SK-N-SH (cell line): ENCODE measurements around the gene HAGH. TPM values are rescaled to one million over a fixed set of nuclear protein-coding genes. Genes with fewer than 3 reads are reported as not detected.

Experiments used
- CTCF ChIA-PET: fragments of 300-600, 350-600 bp; formaldehyde crosslinking; extraction: SDS; loops from one replicate; lab custom pipeline; 2021; lab: Yijun Ruan, JAX
- POLR2A ChIA-PET: fragments of 350-600 bp; sonication (Branson Sonifier 250); formaldehyde crosslinking; extraction: SDS; loops from one replicate; lab custom pipeline; 2020; ENCODE audit warnings: antibody characterized with exemption, inconsistent platforms; lab: Yijun Ruan, JAX
- DNase-seq: peaks from one replicate; pipeline ENCODE4 v3.0.0; 2012
- H2AFZ ChIP-seq: fragments of 200-600 bp; sonication (generic); 2 replicates; pipeline ENCODE4 v1.8.1; 2016; ENCODE audit warnings: antibody characterized with exemption, mild to moderate bottlenecking, low read depth
- H3F3A ChIP-seq: fragments of 200-600 bp; sonication (generic); replicated peaks from 2 replicates; pipeline ENCODE3; 2016; ENCODE audit warnings: antibody characterized with exemption, mild to moderate bottlenecking; ENCODE audit not compliant: insufficient read depth
- H3K27ac ChIP-seq, 2 experiments: fragments of 200-500 bp in 1 of 2; fragments of 200-600 bp in 1 of 2; sonication (Bioruptor generic) in 1 of 2; sonication (generic), shearing (Covaris generic) in 1 of 2; 2 replicates each; pipeline versions ENCODE4 v1.5.1 to v1.6.1; 2014 to 2016; ENCODE audit warnings: low read depth in 2 of 2, inconsistent platforms in 1 of 2, low read length in 1 of 2, mild to moderate bottlenecking in 1 of 2, mixed read lengths in 1 of 2
- H3K27me3 ChIP-seq: fragments of 200-600 bp; sonication (generic), shearing (Covaris generic); 2 replicates; pipeline ENCODE4 v1.6.1; 2016; ENCODE audit warnings: mixed run types; ENCODE audit not compliant: insufficient read depth
- H3K36me3 ChIP-seq, 2 experiments: fragments of 200-500 bp in 1 of 2; fragments of 200-600 bp in 1 of 2; sonication (Bioruptor generic) in 1 of 2; sonication (generic) in 1 of 2; replicated peaks in 1 of 2; 2 replicates each; pipeline versions ENCODE3 to v1.5.1; 2014 to 2016; ENCODE audit warnings: low read length in 1 of 2, mild to moderate bottlenecking in 1 of 2; ENCODE audit not compliant: insufficient read depth in 2 of 2, control insufficient read depth in 1 of 2
- H3K4me1 ChIP-seq, 2 experiments: fragments of 200-500 bp in 1 of 2; fragments of 200-600 bp in 1 of 2; sonication (Bioruptor generic) in 1 of 2; sonication (generic), shearing (Covaris generic) in 1 of 2; 2 replicates each; pipeline versions ENCODE4 v1.5.1 to v1.6.1; 2014 to 2016; ENCODE audit warnings: low read depth in 1 of 2, low read length in 1 of 2, mixed run types in 1 of 2; ENCODE audit not compliant: insufficient read depth in 2 of 2, control insufficient read depth in 1 of 2
- H3K4me2 ChIP-seq: fragments of 200-600 bp; sonication (generic), shearing (Covaris generic); 2 replicates; pipeline ENCODE4 v1.6.1; 2017; ENCODE audit warnings: mixed run types
- H3K4me3 ChIP-seq, 2 experiments: fragments of 200-500 bp in 1 of 2; fragments of 200-600 bp in 1 of 2; sonication (Bioruptor generic) in 1 of 2; sonication (generic), shearing (Covaris generic) in 1 of 2; 2 replicates each; pipeline versions ENCODE4 v1.5.1 to v1.8.1; 2014 to 2016; ENCODE audit warnings: low read depth in 2 of 2, inconsistent platforms in 1 of 2, low read length in 1 of 2, mild to moderate bottlenecking in 1 of 2, mixed read lengths in 1 of 2, moderate library complexity in 1 of 2
- H3K79me2 ChIP-seq: fragments of 200-600 bp; sonication (generic); 2 replicates; pipeline ENCODE4 v1.8.1; 2017; ENCODE audit warnings: mild to moderate bottlenecking; ENCODE audit not compliant: insufficient read depth
- H3K9ac ChIP-seq: fragments of 200-600 bp; sonication (generic); 2 replicates; pipeline ENCODE4 v1.6.1; 2017; ENCODE audit warnings: mixed run types
- H3K9me2 ChIP-seq: fragments of 200-600 bp; sonication (generic); 2 replicates; pipeline ENCODE4 v1.6.1; 2017; ENCODE audit warnings: mixed run types
- H3K9me3 ChIP-seq: fragments of 200-600 bp; sonication (generic); 2 replicates; pipeline ENCODE4 v1.6.1; 2017; ENCODE audit warnings: mixed run types, mild to moderate bottlenecking, moderate library complexity
- H4K20me1 ChIP-seq: fragments of 200-600 bp; sonication (generic); 2 replicates; pipeline ENCODE4 v1.6.1; 2017; ENCODE audit warnings: mild to moderate bottlenecking, mixed run types; ENCODE audit not compliant: insufficient read depth
- CHD2 ChIP-seq: fragments of 150-350 bp; IDR thresholded peaks from 2 replicates; pipeline ENCODE4 v1.6.1; 2018; ENCODE audit warnings: low read length; ENCODE audit not compliant: partially characterized antibody
- EZH2phosphoT487 ChIP-seq: fragments of 200-600 bp; sonication (generic); IDR thresholded peaks from 2 replicates; pipeline ENCODE4 v1.6.1; 2017; ENCODE audit warnings: low read depth, mixed run types, mild to moderate bottlenecking, antibody characterized with exemption, moderate library complexity, borderline replicate concordance
- FOXJ3 ChIP-seq: sonication (generic); formaldehyde crosslinking; IDR thresholded peaks from 2 replicates; pipeline ENCODE4 v1.5.1; 2020; ENCODE audit warnings: mild to moderate bottlenecking, missing genetic modification reagents
- GATA2 ChIP-seq: sonication (generic); formaldehyde crosslinking; IDR thresholded peaks from 2 replicates; pipeline ENCODE4 v1.5.0; 2020; ENCODE audit warnings: mild to moderate bottlenecking, missing genetic modification reagents
- JUND ChIP-seq: IDR thresholded peaks from 2 replicates; pipeline ENCODE4 v1.4.0; 2012
- MAX ChIP-seq: IDR thresholded peaks from 2 replicates; pipeline ENCODE4 v1.4.0; 2012; ENCODE audit warnings: low read depth
- NRF1 ChIP-seq: IDR thresholded peaks from 2 replicates; pipeline ENCODE4 v1.6.1; 2012; ENCODE audit warnings: low read depth, mild to moderate bottlenecking, low read length
- RAD21 ChIP-seq: IDR thresholded peaks from 2 replicates; pipeline ENCODE4 v1.6.1; 2012; ENCODE audit warnings: mild to moderate bottlenecking, low read length
- RXRA ChIP-seq: IDR thresholded peaks from 2 replicates; pipeline ENCODE4 v1.4.0; 2012; ENCODE audit warnings: low read depth, mild to moderate bottlenecking, borderline replicate concordance
- SIN3A ChIP-seq: IDR thresholded peaks from 2 replicates; pipeline ENCODE4 v1.6.1; 2012; ENCODE audit warnings: low read depth, mild to moderate bottlenecking, low read length, moderate library complexity, borderline replicate concordance
- USF1 ChIP-seq: IDR thresholded peaks from 2 replicates; pipeline ENCODE4 v1.4.0; 2012; ENCODE audit warnings: low read depth, borderline replicate concordance
- YY1 ChIP-seq: IDR thresholded peaks from 2 replicates; pipeline ENCODE4 v1.4.0; 2012; ENCODE audit warnings: low read depth, mild to moderate bottlenecking
- WGBS: methylation state at CpG from one replicate; pipeline ENCODE4 v1.1.6; 2017; ENCODE audit warnings: low lambda C conversion rate; 5-methylcytosine and 5-hydroxymethylcytosine counted together
- polyA plus RNA-seq, 3 experiments: library from polyadenylated mRNA; depleted of rRNA; stranded (reverse); fragments of >200 nt; gene quantifications; 2 replicates each; pipeline ENCODE4 v1.2.3, GENCODE V29; 2012

The HAGH gene
- polyA plus RNA-seq, 1 of the 3 experiments (the other 2 are of a cell fraction) = 138 TPM

- H3K27me3 ChIP-seq = no peaks in the 10 kb centered on the region
- no peak for TF ChIP-seq FOXJ3 (CRISPR knock-in tag)
- no peaks in the 10 kb centered on the region for H3K9me2 ChIP-seq
- ChIA-PET POLR2A (interaction anchor here (2.1 kb wide), 1 partner anchor 9 kb away, joined by 8 read pairs; the partner anchor contains the start of genes NUBP2 and SPSB3), CTCF (interaction anchor here (0.7 kb wide), 1 partner anchor 9 kb away, joined by 3 read pairs; the partner anchor contains the start of genes NUBP2 and SPSB3)
- DNase-seq = no peak
- no peak overlapping the region for H3K4me2 ChIP-seq
- no peak overlapping the region for H3K9ac ChIP-seq
- WGBS = 93% methylated on average over 5 of the region's 53 CpGs
- H3K27ac ChIP-seq = no peak overlapping the region
- H3K4me3 ChIP-seq = no peak overlapping the region
- H3K36me3 ChIP-seq = peaks cover 0 to 42% of the 10 kb centered on the region in 2 experiments
- no peaks in the 10 kb centered on the region; a peak in 1 of 4 replicates for H3K4me1 ChIP-seq
- H3K9me3 ChIP-seq = no peaks in the 10 kb centered on the region
- peaks cover 5% of the 10 kb centered on the region; the same call in 1 of the 2 replicates for H3K79me2 ChIP-seq
- 0 out of 2 replicates have a peak, but pooled peaks cover 3% of the 10 kb centered on the region for H4K20me1 ChIP-seq
- H3F3A ChIP-seq = no peaks in the 10 kb centered on the region
- no peak overlapping the region for H2AFZ ChIP-seq
Observed at GRCh38 chr16:1791256-1791942, 35.2 kb downstream of the HAGH start.

GRCh38 chr16:1790611-1791255 lies 35.9 kb downstream of the HAGH start:
- H3K9ac ChIP-seq = no peak overlapping the region
- H3K27ac ChIP-seq = no peak overlapping the region
- 95% methylated on average over 19 of the region's 44 CpGs for WGBS
- H3K4me3 ChIP-seq = no peak overlapping the region
- peaks cover 12% of the 10 kb centered on the region; the same call in 1 of the 2 replicates for H3K79me2 ChIP-seq
- H3K4me2 ChIP-seq = no peak overlapping the region
- no peaks in the 10 kb centered on the region for H3F3A ChIP-seq
- H3K4me1 ChIP-seq = no peaks in the 10 kb centered on the region; a peak in 1 of 4 replicates
- ChIA-PET CTCF (no interaction called here), POLR2A (interaction anchor here (2.1 kb wide), 1 partner anchor 8 kb away, joined by 8 read pairs; the partner anchor contains the start of genes NUBP2 and SPSB3)
- TF ChIP-seq USF1 (no peak), RXRA (no peak), CHD2 (no peak), YY1 (no peak), MAX (no peak), EZH2phosphoT487 (no peak), NRF1 (no peak), JUND (no peak), SIN3A (no peak), GATA2 (CRISPR knock-in tag) (no peak), RAD21 (no peak)
- H3K36me3 ChIP-seq = peaks cover 0 to 47% of the 10 kb centered on the region in 2 experiments
- H3K9me3 ChIP-seq = no peaks in the 10 kb centered on the region
- no peak for DNase-seq
- H3K27me3 ChIP-seq = no peaks in the 10 kb centered on the region
- H3K9me2 ChIP-seq = no peaks in the 10 kb centered on the region
- H2AFZ ChIP-seq = no peak overlapping the region
- H4K20me1 ChIP-seq = 0 out of 2 replicates have a peak, but pooled peaks cover 3% of the 10 kb centered on the region
